ENCODE measurements around the gene TMEM40. TPM values are rescaled to one million over a fixed set of nuclear protein-coding genes. Genes with fewer than 3 reads are reported as not detected.

The TMEM40 gene
- total and polyA plus RNA-seq, 2 of the 13 experiments (the other 11 are each of a cell fraction or from before 2014, with no cell fraction given): 0.16 TPM; not detected in 1

DNA sequence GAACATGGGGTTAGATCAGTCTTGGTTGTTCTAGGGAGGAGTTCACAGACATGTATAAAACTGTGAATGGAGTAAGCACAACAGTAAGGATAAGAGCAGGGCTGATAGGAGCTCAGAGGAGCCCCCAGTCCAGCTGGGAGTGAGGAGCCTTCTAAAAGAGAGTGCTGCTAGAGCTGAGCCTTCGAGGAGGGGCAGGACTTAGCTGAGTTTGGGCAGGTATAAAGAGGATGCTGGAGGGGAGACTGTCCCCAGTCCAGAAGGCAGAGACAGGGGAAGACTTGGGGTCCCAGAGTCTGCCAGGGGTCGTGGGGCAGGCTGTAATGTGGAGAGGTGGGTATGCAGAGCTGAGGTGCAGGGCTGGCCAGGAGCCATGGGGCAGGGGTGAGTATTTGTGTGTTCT lies 49.5 kb upstream of the TMEM40 start (continued):
- TF ChIP-seq ZBTB4 (CRISPR knock-in tag; IDR thresholded peaks at IDR 0.05; ENCODE audit: borderline replicate concordance): no peak
- TF ChIP-seq, protein P1, sequence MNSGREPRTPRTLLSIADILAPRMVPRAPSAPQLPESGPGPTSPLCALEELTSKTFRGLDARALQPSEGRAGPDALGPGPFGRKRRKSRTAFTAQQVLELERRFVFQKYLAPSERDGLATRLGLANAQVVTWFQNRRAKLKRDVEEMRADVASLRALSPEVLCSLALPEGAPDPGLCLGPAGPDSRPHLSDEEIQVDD (CRISPR knock-in tag; IDR thresholded peaks at IDR 0.05; ENCODE audit: borderline replicate concordance): no peak
- no peak for TF ChIP-seq TMF1 (CRISPR knock-in tag; IDR thresholded peaks at IDR 0.05; ENCODE audit: low read depth)
- no peak for TF ChIP-seq ELF1 (CRISPR knock-in tag; IDR thresholded peaks at IDR 0.05)

DNA sequence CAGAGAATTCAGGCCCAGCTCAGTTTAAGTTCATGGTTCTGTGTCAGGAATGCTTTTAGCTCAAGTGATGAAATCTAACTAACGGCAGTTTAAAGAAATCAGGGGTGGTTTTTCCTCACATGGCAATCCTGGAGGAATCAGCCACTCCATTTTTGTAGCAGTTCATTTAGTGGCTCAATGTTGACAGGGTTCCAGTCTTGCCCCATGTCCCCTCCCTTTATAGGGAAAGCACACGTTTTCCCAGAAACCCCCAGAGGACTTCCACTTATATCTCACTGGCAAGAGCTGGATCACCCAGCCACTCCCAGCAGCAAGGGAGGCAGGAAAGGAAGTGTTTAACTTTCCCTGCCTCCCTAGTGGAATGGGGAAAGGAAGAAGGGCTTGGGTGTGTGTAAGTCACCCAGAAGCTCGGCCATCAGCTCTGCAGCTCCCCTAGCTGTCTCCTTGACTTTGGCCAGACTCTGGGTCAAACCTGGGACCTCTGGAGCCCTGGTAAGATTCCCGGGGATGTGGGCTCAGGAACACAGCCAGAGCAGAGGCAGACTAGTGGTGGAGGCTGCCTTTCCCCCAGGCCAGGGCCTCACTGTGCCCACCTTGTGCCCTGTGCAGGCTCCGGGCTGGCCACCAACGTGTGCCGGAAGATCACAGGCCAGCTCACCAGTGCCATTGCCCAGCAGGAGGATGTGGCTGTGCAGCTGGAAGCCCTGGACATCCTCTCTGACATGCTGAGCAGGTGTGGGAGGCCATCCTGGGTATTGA lies 48.7 kb upstream of the TMEM40 start:
- FAIRE-seq (no peak), DNase-seq (ENCODE audit: low spot score) (no peak), ATAC-seq (no peak)
- Histone ChIP-seq H3K4me3 (replicated peaks in 1 of 3; ENCODE audit: insufficient read depth in 1 of 3, low read depth in 2 of 3, low read length in 3 of 3) (no peak overlapping the region), H3K36me3 (replicated peaks in 1 of 2; ENCODE audit: control insufficient read depth in 1 of 2, insufficient read depth in 2 of 2, low read length in 2 of 2) (no peaks in the 10 kb centered on the region), H4K20me1 (ENCODE audit: insufficient read depth, low read length) (no peaks in the 10 kb centered on the region), H3K79me2 (ENCODE audit: insufficient read depth, low read length) (no peaks in the 10 kb centered on the region), H3K9ac (ENCODE audit: insufficient read depth, low read depth, low read length) (no peak overlapping the region), H3K4me1 (ENCODE audit: insufficient read depth, low read length) (peaks cover 29% of the 10 kb centered on the region), H3K27ac (ENCODE audit: extremely low read length, insufficient read depth, low read length) (no peak overlapping the region), H3K4me2 (ENCODE audit: low read depth, low read length) (0 out of 2 replicates have a peak overlapping the region, but pooled peaks have one; percentile 10), H2AFZ (ENCODE audit: low read length) (no peak overlapping the region), H3K27me3 (ENCODE audit: control insufficient read depth in 1 of 2, insufficient read depth in 2 of 2, low read length in 2 of 2) (peaks cover 0 to 47% of the 10 kb centered on the region in 2 experiments; a peak in 3 of 5 replicates), H3K9me3 (ENCODE audit: low read length) (no peaks in the 10 kb centered on the region)
- CTCF ChIA-PET (ENCODE audit: low intra/inter-chr PET ratio, low total read pairs): no interaction called here
- intact Hi-C loops (cut with micrococcal nuclease; ENCODE audit: unreplicated experiment): loop anchor here (1.0 kb wide), 1 partner anchor 101 kb away; no protein-coding TSS in a partner anchor
- 4% methylated on average over 3 of the region's 7 CpGs for WGBS (ENCODE audit: low lambda C conversion rate)
- in situ Hi-C loops (cut with HindIII; ENCODE audit: extremely low pct_ligation_motif_present, low pct_unique_long_range_greater_than_20kb): no loop called here
- POLR2A ChIA-PET: interaction anchor here (0.6 kb wide), 1 partner anchor 173 kb away, joined by 6 read pairs; no protein-coding TSS in a partner anchor
- no TSS peak for BruUV-seq (replicated peaks)
- TF ChIP-seq ZNF83 (CRISPR knock-in tag; IDR thresholded peaks at IDR 0.05; ENCODE audit: borderline replicate concordance) (no peak), DZIP1 (CRISPR knock-in tag; IDR thresholded peaks at IDR 0.05) (no peak), THAP11 (CRISPR knock-in tag; IDR thresholded peaks at IDR 0.05) (no peak), RFXANK (CRISPR knock-in tag; IDR thresholded peaks at IDR 0.05) (no peak), TCF7 (IDR thresholded peaks at IDR 0.05; ENCODE audit: low read depth) (no peak), CEBPB (IDR thresholded peaks at IDR 0.05; ENCODE audit: borderline replicate concordance, low read depth, low read length) (no peak), RBFOX2 (IDR thresholded peaks at IDR 0.05; ENCODE audit: low read depth, low read length) (no peak), RFX1 (IDR thresholded peaks at IDR 0.05) (no peak), HNF4A (CRISPR knock-in tag; IDR thresholded peaks at IDR 0.05) (no peak), ZNF766 (CRISPR knock-in tag; IDR thresholded peaks at IDR 0.05; ENCODE audit: borderline replicate concordance) (no peak)
- TF ChIP-seq, protein P2, sequence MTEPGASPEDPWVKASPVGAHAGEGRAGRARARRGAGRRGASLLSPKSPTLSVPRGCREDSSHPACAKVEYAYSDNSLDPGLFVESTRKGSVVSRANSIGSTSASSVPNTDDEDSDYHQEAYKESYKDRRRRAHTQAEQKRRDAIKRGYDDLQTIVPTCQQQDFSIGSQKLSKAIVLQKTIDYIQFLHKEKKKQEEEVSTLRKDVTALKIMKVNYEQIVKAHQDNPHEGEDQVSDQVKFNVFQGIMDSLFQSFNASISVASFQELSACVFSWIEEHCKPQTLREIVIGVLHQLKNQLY (CRISPR knock-in tag; IDR thresholded peaks at IDR 0.05): no peak
